NCI-H2081 (cell line): ENCODE measurements around the gene CLEC18C.
"Not testable (repeated sequence)": the region's sequence is repeated elsewhere in the genome, so short reads cannot be mapped to it uniquely, and the experiment has no call there.

Experiments used
- DNase-seq, 2 experiments: peaks; one replicate each; lab custom pipeline; 2025; lab: John Stamatoyannopoulos, UW

The CLEC18C gene

GRCh38 chr16:70173212-70173837 is at the start of gene CLEC18C:
Gene CLEC18C, plus strand, starts transcription at chr16:70173787. Its CDS starts 492 bp downstream, at chr16:70174279.
- not testable (repeated sequence) for DNase-seq

GRCh38 chr16:70123822-70124221 is 49.8 kb upstream of the CLEC18C start:
- not testable (repeated sequence) for DNase-seq

GRCh38 chr16:70126226-70126625 is 47.4 kb upstream of the CLEC18C start:
- not testable (repeated sequence) for DNase-seq

- not testable (repeated sequence) for DNase-seq
These were observed 45.9 kb upstream of the CLEC18C start for GRCh38 chr16:70127706-70128105.

- DNase-seq = not testable (repeated sequence)
These were observed 44.7 kb upstream of the CLEC18C start for GRCh38 chr16:70128844-70129243.

GRCh38 chr16:70135796-70136195 is 37.8 kb upstream of the CLEC18C start:
- not testable (repeated sequence) for DNase-seq

GRCh38 chr16:70136595-70136994 is 37.0 kb upstream of the CLEC18C start:
- DNase-seq = not testable (repeated sequence)

GRCh38 chr16:70142739-70143138 is 30.8 kb upstream of the CLEC18C start:
- DNase-seq = not testable (repeated sequence)

- DNase-seq = not testable (repeated sequence)
These were observed 30.2 kb upstream of the CLEC18C start for GRCh38 chr16:70143231-70143895.

GRCh38 chr16:70147853-70148252 is 25.7 kb upstream of the CLEC18C start:
- not testable (repeated sequence) for DNase-seq

- not testable (repeated sequence) for DNase-seq
These were observed 25.1 kb upstream of the CLEC18C start for GRCh38 chr16:70148453-70148852.

- not testable (repeated sequence) for DNase-seq
These were observed 24.3 kb upstream of the CLEC18C start for GRCh38 chr16:70149296-70149695.

- DNase-seq = no peak
These were observed 22.2 kb upstream of the CLEC18C start for GRCh38 chr16:70151391-70151790.

GRCh38 chr16:70151941-70152509 is 21.6 kb upstream of the CLEC18C start:
- no peak for DNase-seq

- DNase-seq = no peak
These were observed 20.8 kb upstream of the CLEC18C start for GRCh38 chr16:70152578-70153302.

- DNase-seq = not testable (repeated sequence)
These were observed 18.9 kb upstream of the CLEC18C start for GRCh38 chr16:70154736-70155135.

GRCh38 chr16:70156207-70156978 is 17.2 kb upstream of the CLEC18C start:
- no peak for DNase-seq

GRCh38 chr16:70157105-70157476 is 16.5 kb upstream of the CLEC18C start:
- DNase-seq = no peak

- no peak for DNase-seq
These were observed 15.9 kb upstream of the CLEC18C start for GRCh38 chr16:70157477-70158260.

- no peak for DNase-seq
These were observed 15.2 kb upstream of the CLEC18C start for GRCh38 chr16:70158261-70158939.
